Medulla oblongata (tissue), 1 donor: ENCODE measurements around the gene HIGD1C.
"Not testable (repeated sequence)": the region's sequence is repeated elsewhere in the genome, so short reads cannot be mapped to it uniquely, and the experiment has no call there.

Experiments used
- DNase-seq: peaks from one replicate; pipeline ENCODE4 v3.0.0-alpha.2; 2015; ENCODE audit errors: extremely low spot score

The HIGD1C gene

DNA sequence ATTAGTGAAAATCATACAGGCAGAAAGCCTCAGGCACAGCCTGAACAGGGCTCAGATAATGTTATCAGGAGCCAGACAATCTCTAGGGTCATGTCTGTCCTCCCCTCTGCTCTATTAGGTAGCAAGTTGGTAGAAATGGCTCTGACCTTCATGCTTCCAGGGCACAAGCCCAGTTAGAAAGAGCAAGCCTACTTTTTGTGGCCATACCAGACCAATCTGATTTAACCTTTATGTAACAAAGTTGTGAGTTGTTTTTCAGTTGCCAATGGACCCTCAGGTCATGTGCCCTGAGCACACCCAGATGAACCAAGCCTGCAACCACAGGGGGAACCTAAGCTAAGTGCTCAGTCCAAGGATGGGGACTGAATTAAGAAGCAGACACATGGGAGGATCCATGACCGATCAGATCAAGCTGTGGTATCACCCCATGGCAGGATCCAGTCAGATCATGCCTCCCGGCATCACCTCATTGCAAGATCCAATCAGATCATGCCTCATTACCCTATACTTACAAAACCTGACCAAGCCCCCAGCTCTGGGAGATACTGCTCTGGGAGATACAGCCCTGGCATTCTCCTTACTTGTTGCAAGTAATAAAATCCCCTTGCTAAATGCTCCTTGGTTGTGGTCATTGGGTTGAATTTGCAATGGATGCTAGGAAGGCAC, 18.8 kb upstream of the HIGD1C start:
- no peak for DNase-seq

DNA sequence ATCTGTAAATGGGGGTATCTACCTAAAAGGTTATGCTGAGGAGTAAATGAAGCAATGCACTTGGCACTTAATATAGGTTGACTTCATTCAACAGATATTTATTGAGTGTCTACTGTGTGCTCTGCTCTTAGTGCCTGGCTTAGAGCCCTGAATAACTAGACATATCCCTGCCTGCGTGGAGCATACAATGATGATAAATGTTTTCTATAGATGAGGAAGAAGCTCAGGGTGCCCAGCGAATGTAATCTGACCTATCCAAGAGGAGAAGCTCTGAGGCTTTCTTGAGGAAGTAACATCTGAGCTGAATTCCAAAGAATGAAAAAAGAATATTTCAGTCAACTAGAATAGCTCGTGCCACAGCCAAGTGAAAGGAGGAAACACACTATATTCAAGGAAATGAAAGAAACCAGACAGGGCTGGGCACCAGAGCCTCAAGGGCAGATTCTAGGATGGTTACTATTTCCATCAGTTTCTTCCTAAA, 17.9 kb upstream of the HIGD1C start:
- DNase-seq, result peak; percentile 67

DNA sequence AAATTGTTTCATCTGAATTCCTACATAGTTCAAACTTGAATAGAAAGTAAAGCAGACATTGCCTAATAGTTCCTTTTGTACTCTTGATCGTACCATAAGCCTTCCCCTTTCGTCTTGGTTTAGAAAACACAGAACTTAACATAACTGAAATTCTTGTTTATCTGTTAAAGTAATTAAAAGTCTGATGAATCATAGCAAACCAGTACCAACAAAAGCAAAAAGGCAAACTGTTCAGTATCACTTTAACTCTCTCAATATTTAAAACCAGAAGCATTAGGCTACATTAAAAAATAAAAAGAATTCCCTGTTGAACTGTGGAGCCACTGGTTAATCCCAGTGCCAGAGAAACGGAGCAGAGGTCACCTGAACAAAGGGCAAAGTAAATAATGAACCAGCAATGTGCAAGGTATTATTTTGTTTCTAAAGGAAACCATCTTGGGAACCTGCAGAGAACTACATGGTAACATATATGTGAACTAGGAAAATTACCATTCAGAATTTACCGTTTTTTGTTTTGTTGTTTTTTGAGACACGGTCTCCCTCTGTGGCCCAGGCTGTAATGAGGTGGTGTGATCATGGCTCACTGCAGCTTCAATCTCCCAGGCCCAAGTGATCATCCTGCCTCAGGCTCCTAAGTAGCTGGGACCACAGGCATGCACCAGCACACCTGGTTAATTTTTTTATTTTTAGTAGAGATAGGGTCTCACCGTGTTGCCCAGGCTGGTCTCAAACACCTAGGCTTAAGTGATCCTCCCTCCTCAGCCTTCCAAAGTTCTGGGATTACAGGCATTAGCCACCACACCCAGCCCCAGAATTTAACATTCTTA, 17.1 kb upstream of the HIGD1C start:
- DNase-seq, result no peak

DNA sequence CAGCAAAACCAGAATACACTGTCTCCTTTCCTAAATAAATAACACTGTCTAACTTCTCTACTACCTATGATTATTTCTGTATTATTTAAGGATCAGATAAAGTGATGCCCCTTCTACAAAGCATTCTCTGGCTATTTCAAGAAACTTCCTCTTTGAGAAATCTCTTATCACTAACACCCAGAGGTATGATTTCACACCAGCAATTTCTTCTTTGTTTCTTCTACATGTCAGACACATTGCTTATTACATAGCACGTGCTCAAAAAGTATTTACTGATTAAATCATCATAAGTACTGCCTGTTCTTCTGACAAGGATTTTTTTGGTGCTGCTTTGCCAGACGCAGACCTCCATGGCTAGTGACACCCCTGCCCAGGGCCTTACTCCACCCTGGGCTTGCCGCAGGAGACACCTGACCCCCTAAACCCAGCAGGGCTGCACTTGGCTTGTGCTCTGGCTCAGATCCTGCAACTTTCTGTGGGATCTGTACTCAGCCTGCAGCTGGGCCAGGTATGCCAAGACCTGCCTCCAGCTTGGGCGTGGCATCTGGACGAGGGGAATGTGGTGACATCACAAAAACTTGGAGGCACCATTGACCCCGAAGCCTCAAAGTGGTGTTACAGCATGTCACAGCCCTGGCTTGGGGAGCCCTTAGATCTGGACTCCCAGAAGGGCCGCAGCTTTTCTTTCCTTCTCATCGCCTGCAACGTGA, 15.4 kb upstream of the HIGD1C start:
- DNase-seq, result no peak

DNA sequence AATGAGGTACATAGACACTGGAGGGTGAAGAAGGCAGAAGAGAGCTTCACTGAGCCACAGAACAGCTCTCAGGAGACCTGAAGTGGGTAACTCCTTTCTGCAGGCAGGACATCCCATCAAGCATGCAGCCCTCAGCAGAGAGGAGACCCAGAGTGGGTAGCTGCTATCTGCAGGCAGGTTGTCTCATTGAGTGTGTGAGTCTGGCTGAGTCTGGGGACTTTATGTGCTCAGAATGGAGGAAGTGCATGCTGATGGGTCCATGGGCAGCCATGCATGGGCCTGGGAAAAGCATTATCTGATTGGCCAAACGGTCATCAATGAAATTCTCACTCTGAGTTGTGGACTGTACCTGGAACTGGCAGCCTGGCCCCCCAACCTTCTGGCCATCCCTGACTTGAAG, 14.7 kb upstream of the HIGD1C start:
- no peak for DNase-seq

DNA sequence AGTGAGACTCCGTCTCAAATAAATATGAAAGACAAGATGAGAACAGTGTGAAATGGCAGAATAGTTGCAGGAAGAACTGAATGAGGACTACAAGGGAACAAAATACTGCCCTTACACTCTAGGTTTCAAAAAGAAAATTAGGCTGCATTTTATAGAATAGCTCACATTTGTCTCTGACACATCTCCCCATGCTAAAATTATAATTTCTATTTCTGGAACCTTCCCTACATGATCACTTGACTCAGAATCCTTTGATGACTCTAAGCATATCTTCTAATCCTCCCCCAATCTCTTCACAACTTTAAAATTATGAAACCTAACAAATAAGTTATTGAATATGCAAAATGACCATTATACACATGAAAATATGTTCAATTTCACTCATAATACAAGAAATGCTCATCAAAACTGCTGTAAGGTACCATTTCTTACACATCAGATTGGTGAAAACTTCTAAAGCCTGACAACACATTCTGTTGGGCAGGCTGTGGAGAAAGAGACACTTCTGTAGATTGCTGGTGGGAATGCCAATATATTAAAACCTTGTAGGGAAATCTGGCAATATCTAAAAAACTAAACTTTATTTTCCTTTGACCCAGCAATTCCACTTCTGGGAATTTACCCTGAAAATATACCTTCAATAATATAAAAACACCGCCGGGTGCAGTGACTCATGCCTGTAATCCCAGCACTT, 4.3 kb upstream of the HIGD1C start:
- DNase-seq, result no peak

DNA sequence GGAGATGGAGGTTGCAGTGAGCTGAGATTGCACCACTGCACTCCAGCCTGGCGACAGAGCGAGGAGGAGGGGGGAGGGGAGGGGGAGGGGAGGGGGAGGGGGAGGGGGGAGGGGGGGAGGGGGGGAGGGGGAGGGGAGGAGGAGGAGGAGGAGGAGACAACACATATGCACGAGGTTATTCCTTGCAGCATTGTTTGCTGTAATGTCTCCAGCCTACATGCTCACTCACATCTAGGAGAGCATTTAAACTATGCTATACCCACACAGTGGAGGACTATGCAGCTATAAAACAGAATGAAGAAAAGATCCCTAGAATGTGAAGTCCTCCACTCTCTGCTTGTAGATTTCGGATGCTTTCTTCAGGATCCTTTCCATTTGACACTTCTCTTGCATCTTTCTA, 3.5 kb upstream of the HIGD1C start:
- DNase-seq, result no peak

DNA sequence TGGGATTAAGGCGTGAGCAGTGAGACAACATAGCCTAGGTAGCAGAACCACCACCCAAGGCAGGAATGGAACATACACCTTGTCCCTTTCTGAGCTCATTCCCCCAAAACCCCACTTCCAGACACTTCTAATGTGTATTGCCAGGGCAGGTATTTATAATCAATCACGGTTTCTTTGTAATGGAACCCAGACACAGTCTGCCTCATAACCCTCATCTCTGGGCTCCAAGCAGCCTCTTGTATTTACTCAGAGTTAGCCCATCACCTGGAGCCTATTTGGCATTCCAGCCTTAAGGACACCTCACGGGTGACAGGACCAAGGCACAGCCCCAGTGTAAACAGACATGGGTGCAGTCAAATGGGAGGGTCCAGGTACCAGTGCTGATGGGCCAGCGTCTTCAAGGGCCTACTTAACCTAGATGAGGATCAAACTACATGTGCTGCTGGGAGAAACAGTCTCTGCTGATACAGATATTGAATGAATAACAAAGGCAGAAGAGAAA, 2.5 kb upstream of the HIGD1C start:
- DNase-seq, result no peak

DNA sequence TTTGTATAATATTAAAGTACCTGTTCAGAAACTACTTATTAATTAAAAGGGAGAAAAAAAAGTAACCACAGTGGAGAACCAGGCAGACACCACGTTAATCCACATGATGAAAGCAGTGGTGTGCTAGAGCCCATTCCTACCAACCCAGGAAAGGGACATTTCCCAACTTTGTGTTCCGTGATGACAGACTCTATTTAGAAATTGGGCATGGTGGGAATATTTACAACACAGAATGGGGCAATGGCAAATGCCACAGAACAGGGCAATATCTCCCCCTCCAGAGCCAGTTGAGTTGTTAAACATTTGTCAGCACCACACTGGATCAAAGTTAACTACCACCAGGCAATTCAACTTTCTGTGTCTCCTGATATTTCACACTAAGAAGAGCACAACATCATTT, 1.2 kb upstream of the HIGD1C start:
- no peak for DNase-seq

DNA sequence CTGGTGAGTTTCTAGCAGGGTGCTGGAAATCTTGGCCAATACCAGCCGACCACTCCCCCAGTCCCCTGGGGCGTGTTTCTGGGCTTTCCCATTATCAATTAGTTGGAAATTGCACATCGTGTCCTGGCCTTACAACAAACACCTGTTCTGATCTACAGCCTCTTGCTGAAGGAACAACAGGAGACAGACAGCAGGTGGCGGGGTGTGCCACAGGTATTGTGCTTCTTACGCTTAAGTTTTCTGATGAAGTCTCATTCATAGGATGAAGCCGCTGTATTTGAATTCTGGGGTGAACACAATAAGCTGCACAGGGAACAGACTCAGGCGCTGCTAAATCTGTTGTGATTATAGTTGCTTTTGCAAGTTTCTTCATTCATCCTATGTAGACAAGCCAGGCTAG, 703 bp downstream of the HIGD1C start:
- DNase-seq, result no peak

DNA sequence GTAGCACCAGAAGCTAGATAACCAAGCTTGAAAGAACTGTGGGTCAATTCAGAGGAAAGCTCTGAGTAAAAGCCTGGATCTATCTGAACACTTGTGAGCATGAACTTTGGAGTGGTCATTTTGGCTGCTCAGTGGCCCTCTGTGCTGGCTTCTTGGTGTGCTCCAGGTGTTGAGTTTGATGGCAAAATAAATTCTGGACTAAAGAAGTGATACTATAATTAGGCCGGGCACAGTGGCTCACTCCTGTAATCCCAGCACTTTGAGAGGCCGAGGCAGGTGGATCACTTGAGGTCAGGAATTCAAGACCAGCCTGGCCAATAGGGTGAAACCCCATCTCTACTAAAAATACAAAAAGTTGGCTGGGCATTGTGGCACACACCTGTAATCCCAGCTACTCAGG, 2.4 kb downstream of the HIGD1C start:
- not testable (repeated sequence) for DNase-seq

DNA sequence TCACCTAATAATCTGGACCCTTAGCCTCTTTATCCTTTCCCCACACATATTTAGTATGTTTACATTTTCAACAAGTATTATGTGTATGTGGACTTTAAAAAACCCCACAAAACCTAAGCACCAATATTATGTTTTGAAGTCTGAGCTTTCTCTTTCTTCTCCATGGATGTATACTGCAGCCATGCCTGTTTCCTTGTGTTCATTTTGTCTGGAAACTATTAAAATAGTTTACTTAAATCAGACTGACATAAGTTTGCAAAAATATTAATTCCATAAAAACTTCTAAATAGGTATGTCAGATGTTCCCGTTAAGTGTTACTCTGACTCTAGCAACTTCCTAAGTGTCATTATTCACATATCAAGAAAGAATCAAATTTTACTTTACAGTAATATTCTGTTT, 2.9 kb downstream of the HIGD1C start:
- DNase-seq, result no peak

DNA sequence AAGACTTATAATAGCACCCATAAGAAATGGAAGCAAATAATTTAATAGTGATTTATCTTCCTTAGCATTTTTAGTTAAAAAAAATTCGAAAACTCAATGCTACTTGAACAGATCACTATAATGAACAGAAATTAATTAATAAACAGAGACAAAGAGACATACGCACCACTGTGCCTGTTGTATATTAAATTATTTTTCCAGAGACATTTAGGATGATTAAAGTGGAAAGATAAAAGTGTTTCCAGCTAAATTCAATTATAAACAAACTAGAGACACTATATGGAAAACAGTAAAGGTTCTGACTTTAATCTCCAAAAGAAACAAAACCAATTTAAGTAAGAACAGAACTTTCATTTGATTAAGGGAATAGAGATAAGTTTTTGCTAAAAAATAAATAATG, 3.4 kb downstream of the HIGD1C start:
- DNase-seq, result no peak

DNA sequence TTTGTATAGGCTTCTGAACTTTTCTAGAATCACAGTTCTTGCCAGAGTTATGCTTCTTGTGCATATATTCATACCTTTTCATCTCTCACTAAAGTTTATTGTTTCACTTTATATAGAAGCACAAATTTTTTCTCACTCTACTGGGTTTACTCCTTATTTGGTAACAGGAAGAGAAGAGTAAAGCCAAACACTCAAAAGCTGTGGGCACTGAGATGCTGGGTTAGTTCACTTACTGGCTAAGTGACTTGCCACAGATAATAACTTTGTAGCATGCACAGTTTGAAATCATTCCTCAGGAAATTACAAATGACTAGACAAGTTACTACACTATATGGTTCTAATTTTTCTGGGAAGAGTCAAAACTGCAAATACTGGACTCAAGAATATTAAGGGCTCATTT, 7.8 kb downstream of the HIGD1C start:
- DNase-seq, result no peak

DNA sequence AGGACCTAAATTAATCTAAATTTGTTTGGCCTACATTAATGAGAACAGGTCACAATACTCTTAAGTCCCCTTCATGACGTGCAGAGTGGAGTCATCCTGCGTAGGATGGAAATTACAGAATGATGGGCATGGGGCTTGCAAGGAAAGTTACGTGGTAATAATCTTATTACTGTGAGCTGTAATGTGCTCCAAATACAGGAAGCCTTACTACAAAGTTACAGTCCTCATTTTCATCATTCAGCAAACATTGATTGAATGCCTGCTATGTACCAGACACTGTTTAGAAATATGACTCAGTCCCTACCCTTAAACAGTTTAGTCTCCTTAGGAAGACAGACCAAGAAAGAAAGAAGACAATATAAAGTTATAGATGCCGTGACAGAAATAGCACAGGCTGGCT, 9.4 kb downstream of the HIGD1C start:
- DNase-seq, result no peak

DNA sequence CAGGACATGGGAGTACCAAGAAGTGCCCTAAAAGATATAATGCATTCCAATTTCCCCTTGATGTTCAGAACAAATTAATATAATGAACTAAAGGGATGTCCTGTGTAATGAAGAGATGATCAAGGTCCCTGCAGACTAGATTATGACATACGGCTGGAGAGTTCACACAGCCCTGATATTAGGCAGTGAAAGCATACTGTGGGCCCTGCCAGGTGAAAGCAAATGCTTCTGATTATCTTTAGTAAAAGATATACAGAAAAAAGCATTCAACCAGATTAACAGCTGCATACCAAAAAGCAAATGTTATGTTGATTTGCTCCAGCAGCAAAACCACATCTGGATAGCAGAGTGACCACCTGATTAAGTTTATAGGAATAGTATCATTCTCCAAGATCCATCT, 12.1 kb downstream of the HIGD1C start:
- no peak for DNase-seq

DNA sequence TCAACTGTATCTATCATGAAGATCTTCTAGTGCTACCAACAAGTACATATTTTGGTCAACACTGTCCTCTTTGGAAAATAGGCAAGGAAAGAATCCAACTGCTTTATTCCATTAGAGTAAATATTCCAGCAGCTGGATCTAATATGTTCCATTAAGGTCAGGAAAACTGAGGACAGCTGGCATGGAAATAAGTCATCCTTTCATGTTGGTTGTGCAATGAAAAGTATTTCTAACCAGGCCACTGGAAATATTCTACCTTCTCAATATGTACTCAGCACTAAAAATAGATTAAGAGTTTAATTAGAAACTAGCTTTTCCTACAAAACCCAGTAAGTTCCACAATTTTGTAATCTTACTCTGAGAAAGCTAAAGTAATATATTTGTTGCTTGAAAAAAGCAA, 19.6 kb downstream of the HIGD1C start:
- no peak for DNase-seq

DNA sequence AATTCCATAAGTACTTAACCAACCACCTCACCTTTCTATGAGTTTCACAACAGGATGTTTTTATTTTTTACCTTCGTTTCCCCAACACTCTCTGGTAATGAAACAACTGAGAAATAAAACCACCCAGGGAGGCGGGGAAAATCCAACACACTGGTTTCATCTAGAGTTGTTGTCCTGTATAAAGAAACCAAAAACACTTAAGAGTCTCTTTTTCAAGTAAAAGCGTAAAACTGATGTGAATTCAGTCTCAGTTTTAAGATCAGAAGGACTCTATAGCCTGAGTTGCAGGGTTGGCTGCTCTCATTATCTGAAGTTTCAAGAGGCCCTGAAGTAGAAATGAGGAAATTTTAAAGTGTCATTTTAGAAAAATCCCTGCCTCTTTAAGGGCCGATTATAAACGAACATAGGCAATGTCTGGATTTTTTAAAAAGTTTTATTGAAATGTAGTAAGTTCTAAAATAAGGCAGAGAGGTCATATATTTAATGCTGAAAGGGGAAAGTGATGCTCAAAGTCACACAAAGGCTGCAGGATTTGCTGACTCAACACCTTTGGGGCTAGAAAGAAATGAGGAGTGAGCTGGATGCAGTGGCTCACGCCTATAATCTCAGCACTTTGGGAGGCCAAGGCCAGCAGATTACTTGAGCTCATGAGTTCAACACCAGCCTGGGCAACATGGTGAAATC, 27.2 kb downstream of the HIGD1C start:
- DNase-seq, result no peak

DNA sequence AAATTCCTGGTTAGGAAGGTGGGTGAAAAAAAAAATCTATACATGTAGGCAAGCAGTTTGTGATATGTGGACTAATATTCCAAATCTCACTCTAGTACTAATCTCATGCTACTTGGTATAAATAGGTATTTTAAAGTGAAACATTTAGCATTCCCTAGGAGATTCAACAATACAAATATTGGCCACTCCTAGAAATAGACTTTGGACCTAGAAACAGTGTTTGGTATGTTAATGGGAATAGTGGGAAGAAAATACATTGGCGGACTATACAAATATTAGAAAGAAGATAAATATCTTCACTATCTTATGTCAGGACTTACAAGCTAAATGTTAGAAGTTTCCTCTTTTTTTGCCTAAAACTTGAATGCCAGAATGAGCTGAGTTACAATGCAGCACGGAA, 28.2 kb downstream of the HIGD1C start:
- DNase-seq, result no peak

DNA sequence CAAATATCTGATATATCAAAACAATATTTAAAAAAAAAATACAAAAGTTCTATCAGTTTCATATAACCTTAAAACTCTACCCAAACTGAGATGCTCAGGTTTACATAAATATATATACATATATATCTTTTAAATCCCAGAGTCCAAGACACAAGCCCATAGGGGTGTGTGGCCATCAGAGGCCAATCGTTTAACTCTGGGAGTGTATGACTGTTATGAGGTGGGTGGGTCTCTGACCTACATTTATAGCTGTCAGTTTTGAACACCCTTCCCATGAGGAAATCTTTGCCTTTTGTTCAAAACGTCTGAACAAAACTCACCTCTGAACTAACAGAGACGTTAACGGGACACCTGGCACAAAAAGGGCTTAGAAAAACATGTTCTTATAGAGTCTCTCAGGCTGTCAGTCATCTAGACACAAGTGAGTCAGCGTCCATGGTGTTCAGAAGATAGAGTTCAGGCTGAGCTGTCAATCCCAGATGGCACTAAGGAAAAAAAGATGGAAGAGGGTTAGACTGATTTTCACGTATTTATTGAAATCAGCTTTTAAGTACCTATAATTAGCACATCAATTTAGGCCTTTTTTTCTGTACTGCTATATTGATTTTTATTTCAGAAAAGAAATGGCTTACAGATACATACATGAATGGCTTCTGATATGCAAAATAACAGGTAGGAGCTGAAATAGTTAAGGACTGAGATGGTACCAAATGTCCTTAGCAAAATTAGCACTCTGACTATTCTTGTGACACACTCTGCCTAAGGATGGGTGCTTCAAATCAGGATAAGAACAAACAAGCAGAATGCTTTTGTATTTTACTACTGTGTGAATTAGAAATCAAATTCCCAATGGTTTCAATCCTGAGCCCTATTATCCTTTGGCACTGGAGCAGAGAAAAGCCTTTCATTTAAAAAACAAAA, 29.2 kb downstream of the HIGD1C start:
- no peak for DNase-seq
